ENCODE results near the gene KCNN3. TPM values are rescaled to one million over a fixed set of nuclear protein-coding genes. Genes with fewer than 3 reads are reported as not detected.

Gene KCNN3
- total RNA-seq, 1 experiment from 2014 or later = 0.72 TPM

- peak; percentile 50 for DNase-seq (ENCODE audit: low read depth)
Measured at GRCh38 chr1:154730259-154730658, 139.8 kb downstream of the KCNN3 start.

- no peak for DNase-seq (ENCODE audit: low read depth)
Measured at GRCh38 chr1:154729577-154729976, 140.5 kb downstream of the KCNN3 start.

GRCh38 chr1:154729031-154729442 lies 141.0 kb downstream of the KCNN3 start:
- DNase-seq (ENCODE audit: low read depth) = peak; percentile 58

GRCh38 chr1:154726896-154727753 lies 143.0 kb downstream of the KCNN3 start:
- no peak for DNase-seq (ENCODE audit: low read depth)

GRCh38 chr1:154726443-154726842 lies 143.6 kb downstream of the KCNN3 start:
- DNase-seq (ENCODE audit: low read depth) = no peak

GRCh38 chr1:154725865-154726264 lies 144.2 kb downstream of the KCNN3 start:
- no peak for DNase-seq (ENCODE audit: low read depth)

- no peak for DNase-seq (ENCODE audit: low read depth)
Measured at GRCh38 chr1:154720328-154721297, 149.5 kb downstream of the KCNN3 start.

GRCh38 chr1:154719586-154720327 lies 150.3 kb downstream of the KCNN3 start:
- no peak for DNase-seq (ENCODE audit: low read depth)

- no peak for DNase-seq (ENCODE audit: low read depth)
Measured at GRCh38 chr1:154718566-154718965, 151.5 kb downstream of the KCNN3 start.

GRCh38 chr1:154717528-154717924 lies 152.6 kb downstream of the KCNN3 start:
- DNase-seq (ENCODE audit: low read depth) = no peak

- no peak for DNase-seq (ENCODE audit: low read depth)
Measured at GRCh38 chr1:154716614-154717527, 153.2 kb downstream of the KCNN3 start.

- no peak for DNase-seq (ENCODE audit: low read depth)
Measured at GRCh38 chr1:154716011-154716410, 154.1 kb downstream of the KCNN3 start.

GRCh38 chr1:154715385-154715784 lies 154.7 kb downstream of the KCNN3 start:
- DNase-seq (ENCODE audit: low read depth) = no peak

GRCh38 chr1:154714638-154715037 lies 155.4 kb downstream of the KCNN3 start:
- DNase-seq (ENCODE audit: low read depth) = peak; percentile 56

- no peak for DNase-seq (ENCODE audit: low read depth)
Measured at GRCh38 chr1:154714052-154714623, 155.9 kb downstream of the KCNN3 start.

GRCh38 chr1:154713005-154713404 lies 157.1 kb downstream of the KCNN3 start:
- DNase-seq (ENCODE audit: low read depth) = no peak

GRCh38 chr1:154712166-154712810 lies 157.8 kb downstream of the KCNN3 start:
- DNase-seq (ENCODE audit: low read depth) = no peak

- DNase-seq (ENCODE audit: low read depth) = no peak
Measured at GRCh38 chr1:154711416-154711815, 158.7 kb downstream of the KCNN3 start.

- DNase-seq (ENCODE audit: low read depth) = no peak
Measured at GRCh38 chr1:154710106-154710505, 160.0 kb downstream of the KCNN3 start.

Measured in RPMI7951 (cell line).